Tibial artery (tissue), 4 donors: ENCODE results near the gene TIMP1.

Source experiments
- DNase-seq, 2 donors: peaks; one replicate each; pipeline ENCODE4 v3.0.0-alpha.2; 2019
- H3K27ac ChIP-seq, 2 donors: fragments of 200-600 bp; sonication (generic) in 1 of 2; 1 replicate in 1 of 2; 2 replicates in 1 of 2; pipeline ENCODE4 v1.5.1; 2018 to 2019; ENCODE audit warnings: mild to moderate bottlenecking in 1 of 2
- H3K27me3 ChIP-seq, 2 donors: fragments of 200-600 bp; sonication (generic) in 1 of 2; one replicate each; pipeline versions ENCODE4 v1.5.1 to v1.6.0; 2016 to 2019
- H3K36me3 ChIP-seq, 3 donors: fragments of 200-600 bp; sonication (generic) in 2 of 3; one replicate each; pipeline ENCODE4 v1.5.1; 2016 to 2019; ENCODE audit warnings: mild to moderate bottlenecking in 2 of 3
- H3K4me1 ChIP-seq, 4 donors: fragments of 200-600 bp; sonication (generic) in 2 of 4; 1 replicate in 3 of 4; 2 replicates in 1 of 4; pipeline ENCODE4 v1.5.1; 2016 to 2019
- H3K4me3 ChIP-seq, 2 donors: fragments of 200-600 bp; sonication (generic) in 1 of 2; 1 replicate in 1 of 2; 2 replicates in 1 of 2; pipeline ENCODE4 v1.5.1; 2018 to 2019; ENCODE audit warnings: mild to moderate bottlenecking in 2 of 2
- H3K9me3 ChIP-seq, 3 donors: fragments of 200-600 bp; sonication (generic) in 1 of 3; one replicate each; pipeline ENCODE4 v1.5.1; 2016 to 2019
- CTCF ChIP-seq, 2 experiments: fragments of 200-600 bp in 1 of 2; fragments of 450-650 bp in 1 of 2; IDR thresholded peaks; one replicate each; pipeline ENCODE4 v1.5.1; 2017 to 2019; ENCODE audit warnings: antibody characterized with exemption in 2 of 2, mild to moderate bottlenecking in 1 of 2, moderate library complexity in 1 of 2
- intact Hi-C: fragments of 100-400 bp; cut with DNase I; formaldehyde crosslinking; loops from one replicate; pipeline ENCODE4 v1.15.0; 2023; ENCODE audit warnings: low total_unique reads

TIMP1 gene

GRCh38 chrX:47633689-47634590 is 51.7 kb downstream of the TIMP1 start:
- TF ChIP-seq CTCF (IDR thresholded peaks at IDR 0.05) = no peak
- no peak for DNase-seq

GRCh38 chrX:47634871-47635575 is 52.8 kb downstream of the TIMP1 start:
- TF ChIP-seq CTCF (IDR thresholded peaks at IDR 0.05) = no peak
- intact Hi-C loops = no loop called here

More at GRCh38 chrX:47633689-47634590, 51.7 kb downstream of the TIMP1 start:
- no peaks in the 10 kb centered on the region for H3K9me3 ChIP-seq
- H3K4me3 ChIP-seq = no peak overlapping the region
- intact Hi-C loops = no loop called here
- H3K27me3 ChIP-seq = no peaks in the 10 kb centered on the region
- H3K27ac ChIP-seq = no peak overlapping the region
- no peaks in the 10 kb centered on the region for H3K4me1 ChIP-seq
- H3K36me3 ChIP-seq = peaks cover 3 to 37% (median 26%) of the 10 kb centered on the region in 3 donors

More at GRCh38 chrX:47634871-47635575, 52.8 kb downstream of the TIMP1 start:
- no peak for DNase-seq
- Histone ChIP-seq H3K4me1 (no peaks in the 10 kb centered on the region), H3K27me3 (no peaks in the 10 kb centered on the region), H3K36me3 (peaks cover 10 to 48% (median 35%) of the 10 kb centered on the region in 3 donors), H3K27ac (no peak overlapping the region), H3K9me3 (peaks cover 0 to 2% (median 0%) of the 10 kb centered on the region in 3 donors), H3K4me3 (no peak overlapping the region)
